Measurements from ENCODE around the gene NCOA6.

DNA sequence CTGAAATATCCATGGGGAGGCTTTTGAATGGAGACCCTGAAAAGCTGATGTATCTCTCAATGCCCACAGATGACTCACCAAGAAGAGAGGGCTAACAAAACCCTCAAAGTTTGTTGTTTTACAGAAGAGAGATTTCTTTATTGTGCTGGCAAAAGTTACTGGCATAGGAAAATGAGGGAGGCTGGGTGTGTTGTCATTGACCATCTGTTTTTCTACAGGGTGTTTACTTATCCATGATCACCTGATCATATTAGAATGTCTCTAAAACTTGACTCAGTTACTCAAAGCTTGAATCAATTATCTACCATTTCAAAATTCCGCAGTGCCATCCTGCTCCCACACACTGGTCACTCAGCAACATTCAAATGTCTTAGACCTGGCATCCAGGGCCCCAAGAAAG lies 9.8 kb downstream of the NCOA6 start:
- TF ChIP-seq EZH2 (IDR thresholded peaks at IDR 0.05; ENCODE audit: insufficient read depth, low read length) = no peak
- TF ChIP-seq, protein P1, sequence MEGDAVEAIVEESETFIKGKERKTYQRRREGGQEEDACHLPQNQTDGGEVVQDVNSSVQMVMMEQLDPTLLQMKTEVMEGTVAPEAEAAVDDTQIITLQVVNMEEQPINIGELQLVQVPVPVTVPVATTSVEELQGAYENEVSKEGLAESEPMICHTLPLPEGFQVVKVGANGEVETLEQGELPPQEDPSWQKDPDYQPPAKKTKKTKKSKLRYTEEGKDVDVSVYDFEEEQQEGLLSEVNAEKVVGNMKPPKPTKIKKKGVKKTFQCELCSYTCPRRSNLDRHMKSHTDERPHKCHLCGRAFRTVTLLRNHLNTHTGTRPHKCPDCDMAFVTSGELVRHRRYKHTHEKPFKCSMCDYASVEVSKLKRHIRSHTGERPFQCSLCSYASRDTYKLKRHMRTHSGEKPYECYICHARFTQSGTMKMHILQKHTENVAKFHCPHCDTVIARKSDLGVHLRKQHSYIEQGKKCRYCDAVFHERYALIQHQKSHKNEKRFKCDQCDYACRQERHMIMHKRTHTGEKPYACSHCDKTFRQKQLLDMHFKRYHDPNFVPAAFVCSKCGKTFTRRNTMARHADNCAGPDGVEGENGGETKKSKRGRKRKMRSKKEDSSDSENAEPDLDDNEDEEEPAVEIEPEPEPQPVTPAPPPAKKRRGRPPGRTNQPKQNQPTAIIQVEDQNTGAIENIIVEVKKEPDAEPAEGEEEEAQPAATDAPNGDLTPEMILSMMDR (IDR thresholded peaks at IDR 0.05; ENCODE audit: insufficient read depth, low read depth, low read length) = no peak
